ENCODE measurements around the gene ZNF780B. TPM values are rescaled to one million over a fixed set of nuclear protein-coding genes. Genes with fewer than 3 reads are reported as not detected.

ZNF780B gene
- total RNA-seq, 5 donors from 2014 or later (not counting 1 experiment from before 2014, with no cell fraction given): 18.0 to 55.2 (median 49.0) TPM

DNA sequence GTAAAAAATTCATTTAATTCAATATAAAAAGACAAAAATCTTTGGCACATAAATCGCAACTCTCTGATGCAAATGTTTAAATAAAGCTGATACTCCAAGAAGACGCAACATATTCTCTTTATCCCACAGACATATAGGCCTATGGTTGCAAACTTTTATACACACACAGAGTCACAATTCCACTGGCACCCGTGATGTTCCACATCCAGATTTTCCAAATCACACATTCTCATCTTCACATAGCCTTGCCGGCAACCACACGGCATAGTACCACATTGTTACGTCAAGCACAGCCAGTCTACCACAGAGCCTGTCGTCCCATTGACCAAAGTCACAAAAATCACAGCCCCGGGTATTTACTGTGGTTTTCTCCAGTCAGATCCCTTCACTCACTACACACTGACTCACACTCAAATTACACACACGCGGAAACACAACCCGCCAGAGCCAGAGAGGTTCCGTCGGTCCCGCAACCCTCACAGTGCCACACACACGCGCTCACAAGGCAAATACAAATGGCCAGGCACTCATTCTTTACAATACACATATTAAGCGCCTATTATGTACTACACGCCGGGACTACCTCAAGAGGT lies 59.7 kb downstream of the ZNF780B start:
- Histone ChIP-seq H3K4me1 (ENCODE audit: control insufficient read depth in 1 of 2, extremely low read depth in 1 of 2, insufficient read depth in 2 of 2, low read length in 2 of 2) (peaks cover 13 to 26% of the 10 kb centered on the region in 2 experiments), H3K4me3 (ENCODE audit: control insufficient read depth in 1 of 2, extremely low read depth in 1 of 2, low read length in 1 of 2) (peak overlapping the region; percentile 86 to 88), H3K36me3 (ENCODE audit: control insufficient read depth in 2 of 2, extremely low read depth in 1 of 2, insufficient read depth in 1 of 2, low read length in 1 of 2) (no peaks in the 10 kb centered on the region), H3K27ac (ENCODE audit: low read length) (peak overlapping the region; percentile 82), H3K9me3 (no peaks in the 10 kb centered on the region), H3K27me3 (replicated peaks in 1 of 2; ENCODE audit: control insufficient read depth in 2 of 2, extremely low read depth in 1 of 2, insufficient read depth in 2 of 2, low read length in 1 of 2) (no peaks in the 10 kb centered on the region)
- 4% methylated on average over 18 of the region's 19 CpGs for WGBS (ENCODE audit: insufficient coverage)
- peaks cover 18% of the 10 kb centered on the region for H3K36me3 Mint-ChIP-seq
- ChIA-PET CTCF (interaction anchor here in 1 of 2 donors (2.7 kb wide), 1 partner anchor 26 kb away, joined by 20 read pairs; the partner anchor contains the start of gene PSMC4), POLR2A (no interaction called here)
- peak overlapping the region; percentile 87 to 99 (median 96) for H3K4me3 Mint-ChIP-seq
- H3K9me3 Mint-ChIP-seq: peaks cover 0 to 8% (median 0%) of the 10 kb centered on the region in 3 donors
- ATAC-seq (replicated peaks in 1 of 4): peak; percentile 55 to 64 (median 58)
- peaks cover 49 to 52% (median 50%) of the 10 kb centered on the region in 3 donors for H3K4me1 Mint-ChIP-seq
- peak in 20 of 35 experiments; percentile 5 to 62 (median 19) for DNase-seq
- no peaks in the 10 kb centered on the region for H3K27me3 Mint-ChIP-seq
- peak overlapping the region; percentile 91 to 95 for H3K27ac Mint-ChIP-seq

DNA sequence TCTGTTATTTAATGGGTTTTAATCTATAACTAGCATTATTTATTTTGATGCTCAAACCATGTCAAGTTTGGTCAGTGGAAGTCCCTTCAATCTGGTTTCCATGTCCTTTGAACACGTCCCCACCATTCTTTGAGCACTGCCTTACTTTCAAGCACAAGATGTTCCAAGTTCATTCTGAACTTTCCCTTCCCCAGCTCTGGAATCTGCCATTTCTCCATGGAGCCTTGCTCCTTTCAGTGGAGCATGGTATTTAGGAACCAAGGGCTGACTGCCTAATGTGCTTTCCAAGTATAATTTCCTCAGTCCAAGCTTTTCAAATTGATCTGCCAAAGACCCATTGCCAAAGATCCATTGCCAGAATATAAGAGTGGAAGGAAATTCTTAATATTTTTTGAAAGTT lies 60.2 kb downstream of the ZNF780B start:
- Histone ChIP-seq H3K27ac (ENCODE audit: low read length) (peak overlapping the region; percentile 82), H3K4me3 (ENCODE audit: control insufficient read depth in 1 of 2, extremely low read depth in 1 of 2, low read length in 1 of 2) (peak overlapping the region in 1 of 2 donors; percentile 86), H3K4me1 (ENCODE audit: control insufficient read depth in 1 of 2, extremely low read depth in 1 of 2, insufficient read depth in 2 of 2, low read length in 2 of 2) (peaks cover 15 to 26% of the 10 kb centered on the region in 2 experiments), H3K9me3 (no peaks in the 10 kb centered on the region), H3K36me3 (ENCODE audit: control insufficient read depth in 2 of 2, extremely low read depth in 1 of 2, insufficient read depth in 1 of 2, low read length in 1 of 2) (no peaks in the 10 kb centered on the region), H3K27me3 (replicated peaks in 1 of 2; ENCODE audit: control insufficient read depth in 2 of 2, extremely low read depth in 1 of 2, insufficient read depth in 2 of 2, low read length in 1 of 2) (no peaks in the 10 kb centered on the region)
- H3K4me3 Mint-ChIP-seq: peak overlapping the region; percentile 87 to 99 (median 96)
- WGBS (ENCODE audit: insufficient coverage): 63% methylated on average over 1 of the region's 1 CpG
- H3K4me1 Mint-ChIP-seq: peaks cover 55 to 56% (median 56%) of the 10 kb centered on the region in 3 donors
- POLR2A ChIA-PET: no interaction called here
- DNase-seq (no peak), ATAC-seq (replicated peaks in 1 of 4) (no peak)
- H3K36me3 Mint-ChIP-seq: peaks cover 18% of the 10 kb centered on the region
- H3K27me3 Mint-ChIP-seq: no peaks in the 10 kb centered on the region
- CTCF ChIA-PET: interaction anchor here in 1 of 2 donors (2.7 kb wide), 1 partner anchor 25 kb away, joined by 20 read pairs; the partner anchor contains the start of gene PSMC4
- H3K9me3 Mint-ChIP-seq: peaks cover 0 to 8% (median 0%) of the 10 kb centered on the region in 3 donors
- peak overlapping the region in 1 of 2 donors; percentile 34 for H3K27ac Mint-ChIP-seq

DNA sequence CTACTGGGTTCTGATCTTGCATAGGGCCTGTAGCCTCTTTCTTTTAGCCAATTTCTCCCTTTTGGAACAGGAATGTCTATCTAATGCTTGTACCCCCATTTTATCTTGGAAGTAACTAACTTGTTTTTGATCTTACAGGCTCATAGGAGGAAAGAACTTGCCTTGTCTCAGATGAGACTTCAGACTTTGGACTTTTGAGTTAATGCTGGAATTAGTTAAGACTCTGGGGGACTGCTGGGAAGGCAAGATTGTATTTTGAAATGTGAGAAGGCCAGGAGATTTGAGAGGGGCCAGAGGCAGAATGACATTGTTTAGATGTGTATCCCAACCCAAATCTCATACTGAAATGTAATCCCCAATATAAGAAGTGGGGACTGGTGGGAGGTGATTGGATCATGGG lies 61.7 kb downstream of the ZNF780B start:
- Mint-ChIP-seq H3K27ac (no peak overlapping the region), H3K36me3 (peaks cover 21% of the 10 kb centered on the region), H3K4me3 (no peak overlapping the region), H3K9me3 (peaks cover 0 to 8% (median 0%) of the 10 kb centered on the region in 3 donors), H3K27me3 (no peaks in the 10 kb centered on the region), H3K4me1 (peaks cover 64 to 68% (median 68%) of the 10 kb centered on the region in 3 donors)
- Histone ChIP-seq H3K9me3 (no peaks in the 10 kb centered on the region), H3K36me3 (ENCODE audit: control insufficient read depth in 2 of 2, extremely low read depth in 1 of 2, insufficient read depth in 1 of 2, low read length in 1 of 2) (no peaks in the 10 kb centered on the region), H3K4me3 (ENCODE audit: control insufficient read depth in 1 of 2, extremely low read depth in 1 of 2, low read length in 1 of 2) (no peak overlapping the region), H3K27ac (ENCODE audit: low read length) (no peak overlapping the region), H3K4me1 (ENCODE audit: control insufficient read depth in 1 of 2, extremely low read depth in 1 of 2, insufficient read depth in 2 of 2, low read length in 2 of 2) (peaks cover 15 to 26% of the 10 kb centered on the region in 2 experiments), H3K27me3 (replicated peaks in 1 of 2; ENCODE audit: control insufficient read depth in 2 of 2, extremely low read depth in 1 of 2, insufficient read depth in 2 of 2, low read length in 1 of 2) (no peaks in the 10 kb centered on the region)
- CTCF ChIA-PET: no interaction called here
- POLR2A ChIA-PET: no interaction called here
- ATAC-seq (replicated peaks in 1 of 4): no peak
- no peak for DNase-seq

DNA sequence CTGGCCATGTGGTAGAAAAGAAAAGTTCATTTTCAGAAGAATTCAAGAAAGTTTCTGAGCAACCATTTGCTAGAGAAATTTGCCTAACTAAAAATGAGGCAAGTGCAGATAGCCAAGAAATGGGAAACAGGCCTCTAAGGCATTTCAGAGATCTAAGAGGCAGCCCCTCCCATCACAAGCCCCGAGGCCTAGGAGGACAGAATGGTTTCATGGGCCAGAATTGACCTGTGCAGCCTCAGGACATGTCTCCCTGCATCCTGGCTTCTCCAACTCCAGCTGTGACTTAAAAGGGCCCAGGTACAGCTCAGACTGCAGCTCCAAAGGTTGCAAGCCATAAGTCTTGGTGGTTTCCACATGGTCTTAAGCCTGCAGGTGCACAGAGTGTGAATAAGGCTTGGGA lies 62.4 kb downstream of the ZNF780B start:
- Mint-ChIP-seq H3K27ac (no peak overlapping the region), H3K36me3 (peaks cover 24% of the 10 kb centered on the region), H3K4me3 (no peak overlapping the region), H3K4me1 (peaks cover 67 to 72% (median 68%) of the 10 kb centered on the region in 3 donors), H3K9me3 (peaks cover 0 to 8% (median 0%) of the 10 kb centered on the region in 3 donors), H3K27me3 (no peaks in the 10 kb centered on the region)
- DNase-seq (no peak), ATAC-seq (replicated peaks in 1 of 4) (no peak)
- no peak overlapping the region for H3K27ac ChIP-seq (ENCODE audit: low read length)
- H3K4me3 ChIP-seq (ENCODE audit: control insufficient read depth in 1 of 2, extremely low read depth in 1 of 2, low read length in 1 of 2): no peak overlapping the region
- POLR2A ChIA-PET: no interaction called here
- H3K9me3 ChIP-seq: no peaks in the 10 kb centered on the region
- H3K27me3 ChIP-seq (replicated peaks in 1 of 2; ENCODE audit: control insufficient read depth in 2 of 2, extremely low read depth in 1 of 2, insufficient read depth in 2 of 2, low read length in 1 of 2): no peaks in the 10 kb centered on the region
- H3K4me1 ChIP-seq (ENCODE audit: control insufficient read depth in 1 of 2, extremely low read depth in 1 of 2, insufficient read depth in 2 of 2, low read length in 2 of 2): peaks cover 15 to 26% of the 10 kb centered on the region in 2 experiments
- 100% methylated on average over 1 of the region's 1 CpG for WGBS (ENCODE audit: insufficient coverage)
- no peaks in the 10 kb centered on the region for H3K36me3 ChIP-seq (ENCODE audit: control insufficient read depth in 2 of 2, extremely low read depth in 1 of 2, insufficient read depth in 1 of 2, low read length in 1 of 2)
- CTCF ChIA-PET: interaction anchor here in 1 of 2 donors (0.6 kb wide), 1 partner anchor 1032 kb away, joined by 9 read pairs; no protein-coding TSS in a partner anchor

DNA sequence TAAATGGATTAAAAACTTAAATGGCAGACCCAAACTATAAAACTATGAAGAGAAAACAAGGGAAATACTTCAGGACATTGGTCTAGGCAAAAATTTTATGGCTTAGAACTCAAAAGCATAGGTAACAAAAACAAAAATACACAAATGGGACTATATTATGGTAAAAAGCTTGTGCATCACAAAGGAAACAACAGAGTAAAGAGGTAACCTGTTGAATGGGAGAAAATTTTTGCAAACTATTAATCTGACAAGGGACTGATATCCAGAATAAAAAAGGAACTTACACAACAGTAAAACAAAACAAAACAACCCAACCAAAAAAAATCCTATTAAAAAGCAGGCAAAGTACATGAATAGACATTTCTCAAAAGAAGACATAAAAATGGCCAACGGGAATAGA lies 68.4 kb downstream of the ZNF780B start:
- H3K27me3 ChIP-seq (replicated peaks in 1 of 2; ENCODE audit: control insufficient read depth in 2 of 2, extremely low read depth in 1 of 2, insufficient read depth in 2 of 2, low read length in 1 of 2): no peaks in the 10 kb centered on the region
- no CpG with 5 or more reads among the region's 1 CpG for WGBS (ENCODE audit: insufficient coverage)
- peaks cover 3% of the 10 kb centered on the region for H3K9me3 ChIP-seq
- ChIA-PET POLR2A (no interaction called here), CTCF (interaction anchor here in 1 of 2 donors (0.6 kb wide), 1 partner anchor 18 kb away, joined by 3 read pairs; no protein-coding TSS in a partner anchor)
- H3K36me3 Mint-ChIP-seq: peaks cover 48% of the 10 kb centered on the region
- no peaks in the 10 kb centered on the region for H3K27me3 Mint-ChIP-seq
- H3K4me3 Mint-ChIP-seq: no peak overlapping the region
- no peak overlapping the region for H3K4me3 ChIP-seq (ENCODE audit: control insufficient read depth in 1 of 2, extremely low read depth in 1 of 2, low read length in 1 of 2)
- no peak for ATAC-seq (replicated peaks in 1 of 4)
- no peak for DNase-seq
- H3K36me3 ChIP-seq (ENCODE audit: control insufficient read depth in 2 of 2, extremely low read depth in 1 of 2, insufficient read depth in 1 of 2, low read length in 1 of 2): peaks cover 0 to 6% of the 10 kb centered on the region in 2 donors
- peaks cover 38 to 41% (median 38%) of the 10 kb centered on the region in 3 donors for H3K4me1 Mint-ChIP-seq
- H3K4me1 ChIP-seq (ENCODE audit: control insufficient read depth in 1 of 2, extremely low read depth in 1 of 2, insufficient read depth in 2 of 2, low read length in 2 of 2): peaks cover 0 to 3% of the 10 kb centered on the region in 2 experiments
- H3K9me3 Mint-ChIP-seq: peaks cover 21 to 37% (median 26%) of the 10 kb centered on the region in 3 donors
- H3K27ac Mint-ChIP-seq: no peak overlapping the region
- H3K27ac ChIP-seq (ENCODE audit: low read length): no peak overlapping the region

DNA sequence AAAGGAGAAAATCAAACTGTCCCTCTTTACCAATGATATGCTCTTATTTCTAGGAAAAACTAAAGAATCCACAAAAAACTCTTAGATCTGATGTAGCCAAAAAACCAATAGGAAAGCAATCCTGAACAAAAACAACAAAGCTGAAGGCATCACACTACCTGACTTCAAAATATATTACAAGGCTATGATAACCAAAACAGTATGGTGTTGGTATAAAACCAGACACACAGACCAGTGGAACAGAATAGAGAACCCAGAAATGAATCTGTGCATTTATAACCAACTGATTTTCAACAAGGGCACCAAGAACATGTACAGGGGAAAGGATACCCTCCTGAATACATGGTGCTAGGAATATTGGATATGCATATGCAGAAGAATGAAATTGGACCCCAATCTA lies 68.9 kb downstream of the ZNF780B start:
- no peaks in the 10 kb centered on the region for H3K27me3 ChIP-seq (replicated peaks in 1 of 2; ENCODE audit: control insufficient read depth in 2 of 2, extremely low read depth in 1 of 2, insufficient read depth in 2 of 2, low read length in 1 of 2)
- no peak overlapping the region for H3K4me3 Mint-ChIP-seq
- H3K36me3 Mint-ChIP-seq: peaks cover 50% of the 10 kb centered on the region

More for the DNA sequence above, 68.9 kb downstream of the ZNF780B start:
- Histone ChIP-seq H3K36me3 (ENCODE audit: control insufficient read depth in 2 of 2, extremely low read depth in 1 of 2, insufficient read depth in 1 of 2, low read length in 1 of 2) (peaks cover 0 to 6% of the 10 kb centered on the region in 2 donors), H3K9me3 (peaks cover 3% of the 10 kb centered on the region), H3K27ac (ENCODE audit: low read length) (no peak overlapping the region), H3K4me1 (ENCODE audit: control insufficient read depth in 1 of 2, extremely low read depth in 1 of 2, insufficient read depth in 2 of 2, low read length in 2 of 2) (peaks cover 0 to 3% of the 10 kb centered on the region in 2 experiments), H3K4me3 (ENCODE audit: control insufficient read depth in 1 of 2, extremely low read depth in 1 of 2, low read length in 1 of 2) (no peak overlapping the region)
- ATAC-seq (replicated peaks in 1 of 4) (no peak), DNase-seq (no peak)
- Mint-ChIP-seq H3K9me3 (peaks cover 21 to 37% (median 26%) of the 10 kb centered on the region in 3 donors), H3K27ac (no peak overlapping the region), H3K27me3 (no peaks in the 10 kb centered on the region), H3K4me1 (peaks cover 34 to 37% (median 34%) of the 10 kb centered on the region in 3 donors)
- POLR2A ChIA-PET: no interaction called here
- CTCF ChIA-PET: no interaction called here
